ENCODE results near the gene ANXA11.
"Not testable (repeated sequence)": the region's sequence is repeated elsewhere in the genome, so short reads cannot be mapped to it uniquely, and the experiment has no call there.

ANXA11 gene

GRCh38 chr10:80205477-80206276, at the start of gene ANXA11:
TSS of gene ANXA11 (minus strand) at chr10:80205537. CDS start at chr10:80172861, 32,676 bp downstream.
- peak; percentile 82 for DNase-seq

- not testable (repeated sequence) for DNase-seq
Measured at GRCh38 chr10:80254726-80255125, 49.4 kb upstream of the ANXA11 start.

GRCh38 chr10:80253963-80254271, 48.6 kb upstream of the ANXA11 start:
- not testable (repeated sequence) for DNase-seq

- DNase-seq, result no peak
Measured at GRCh38 chr10:80253266-80253962, 48.1 kb upstream of the ANXA11 start.

GRCh38 chr10:80252296-80252887, 47.1 kb upstream of the ANXA11 start:
- no peak for DNase-seq

GRCh38 chr10:80251703-80252280, 46.5 kb upstream of the ANXA11 start:
- not testable (repeated sequence) for DNase-seq

- not testable (repeated sequence) for DNase-seq
Measured at GRCh38 chr10:80250399-80250798, 45.1 kb upstream of the ANXA11 start.

- not testable (repeated sequence) for DNase-seq
Measured at GRCh38 chr10:80249906-80250305, 44.6 kb upstream of the ANXA11 start.

- DNase-seq, result not testable (repeated sequence)
Measured at GRCh38 chr10:80247611-80248010, 42.3 kb upstream of the ANXA11 start.

GRCh38 chr10:80244371-80244770, 39.0 kb upstream of the ANXA11 start:
- not testable (repeated sequence) for DNase-seq

GRCh38 chr10:80242341-80242740, 37.0 kb upstream of the ANXA11 start:
- DNase-seq, result not testable (repeated sequence)

- DNase-seq, result not testable (repeated sequence)
Measured at GRCh38 chr10:80236457-80236856, 31.1 kb upstream of the ANXA11 start.

- DNase-seq, result not testable (repeated sequence)
Measured at GRCh38 chr10:80234331-80235235, 29.2 kb upstream of the ANXA11 start.

- DNase-seq, result not testable (repeated sequence)
Measured at GRCh38 chr10:80233871-80234270, 28.5 kb upstream of the ANXA11 start.

GRCh38 chr10:80226723-80227122, 21.4 kb upstream of the ANXA11 start:
- DNase-seq, result not testable (repeated sequence)

GRCh38 chr10:80223031-80223419, 17.7 kb upstream of the ANXA11 start:
- DNase-seq, result not testable (repeated sequence)

- DNase-seq, result not testable (repeated sequence)
Measured at GRCh38 chr10:80218878-80219277, 13.5 kb upstream of the ANXA11 start.

GRCh38 chr10:80214368-80214982, 9.1 kb upstream of the ANXA11 start:
- not testable (repeated sequence) for DNase-seq

- DNase-seq, result not testable (repeated sequence)
Measured at GRCh38 chr10:80212535-80213115, 7.3 kb upstream of the ANXA11 start.

- no peak for DNase-seq
Measured at GRCh38 chr10:80211786-80212185, 6.4 kb upstream of the ANXA11 start.

- no peak for DNase-seq
Measured at GRCh38 chr10:80210259-80210658, 4.9 kb upstream of the ANXA11 start.
